ENCODE measurements around the gene ELL3.
"Not testable (repeated sequence)": the region's sequence is repeated elsewhere in the genome, so short reads cannot be mapped to it uniquely, and the experiment has no call there.

Gene ELL3

DNA sequence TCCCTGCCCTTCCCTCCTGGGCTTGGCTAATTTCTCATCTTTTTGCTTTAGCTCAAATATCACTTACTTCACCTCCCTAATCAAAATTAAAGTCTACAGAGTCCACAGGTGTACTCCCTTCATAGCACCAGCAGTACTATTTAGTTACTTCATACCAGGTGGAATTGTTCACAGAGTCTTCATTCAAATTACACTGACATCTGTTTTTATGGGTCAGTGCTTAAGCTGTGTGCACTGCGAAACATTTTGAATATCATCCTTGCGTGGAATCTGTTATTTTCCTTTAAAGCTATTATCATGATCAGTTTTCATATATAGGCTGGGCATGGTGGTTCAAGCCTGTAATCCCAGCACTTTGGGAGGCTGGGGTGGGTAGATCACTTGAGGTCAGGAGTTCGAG, 12.6 kb upstream of the ELL3 start:
- DNase-seq: peak; percentile 52

DNA sequence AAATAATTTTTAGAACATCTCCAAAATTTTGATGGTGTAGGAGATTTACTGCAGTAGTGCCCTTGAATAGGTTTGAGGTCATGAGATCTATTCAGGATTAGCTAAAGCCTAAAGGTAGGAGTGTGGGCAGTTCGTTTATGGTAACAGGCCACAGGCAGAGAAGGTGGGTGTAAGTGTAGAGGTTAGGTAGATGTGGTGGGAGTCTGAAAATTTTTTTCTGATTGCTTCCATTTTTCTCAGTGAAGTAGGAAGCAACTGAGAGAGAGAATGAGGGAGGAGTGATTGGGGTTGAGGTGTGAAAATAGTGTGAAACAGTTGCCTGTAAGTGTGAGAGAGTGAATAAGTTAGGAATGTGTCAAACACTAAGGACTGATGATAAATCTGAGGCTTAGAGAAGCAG, 2.2 kb upstream of the ELL3 start:
- no peak for DNase-seq

DNA sequence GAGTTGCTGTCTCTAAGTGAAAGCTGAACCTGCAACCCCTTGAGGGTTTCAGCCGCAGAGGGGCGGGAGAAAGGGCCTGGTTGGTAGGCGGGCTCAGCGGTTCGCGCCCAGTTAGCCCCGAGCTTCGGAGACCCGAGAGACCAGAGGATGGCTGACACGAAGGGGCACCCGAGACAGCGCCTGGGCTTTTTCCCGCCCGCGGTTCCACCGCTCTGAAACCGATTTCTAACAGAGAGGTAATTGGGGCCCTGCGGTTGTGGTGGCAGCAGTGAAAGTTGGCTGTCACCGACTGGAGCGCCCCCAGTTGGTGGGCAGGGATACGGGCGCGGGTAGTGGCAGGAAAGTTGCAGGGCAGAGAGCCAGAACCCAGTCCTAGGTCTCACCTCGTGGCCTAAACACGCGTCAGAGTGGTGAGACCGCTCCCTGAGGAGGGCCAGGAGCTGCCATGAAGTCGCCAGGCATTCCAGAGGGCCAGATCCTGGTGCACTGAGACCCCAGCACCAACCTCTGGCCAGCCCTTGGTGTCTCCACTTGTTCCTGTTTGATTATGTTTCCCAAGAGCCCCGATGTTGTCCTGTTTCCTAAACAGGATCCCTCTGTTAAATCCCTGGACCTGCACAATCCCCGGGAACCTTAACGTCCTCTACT, 625 bp upstream of the ELL3 start:
- peak; percentile 92 for DNase-seq

DNA sequence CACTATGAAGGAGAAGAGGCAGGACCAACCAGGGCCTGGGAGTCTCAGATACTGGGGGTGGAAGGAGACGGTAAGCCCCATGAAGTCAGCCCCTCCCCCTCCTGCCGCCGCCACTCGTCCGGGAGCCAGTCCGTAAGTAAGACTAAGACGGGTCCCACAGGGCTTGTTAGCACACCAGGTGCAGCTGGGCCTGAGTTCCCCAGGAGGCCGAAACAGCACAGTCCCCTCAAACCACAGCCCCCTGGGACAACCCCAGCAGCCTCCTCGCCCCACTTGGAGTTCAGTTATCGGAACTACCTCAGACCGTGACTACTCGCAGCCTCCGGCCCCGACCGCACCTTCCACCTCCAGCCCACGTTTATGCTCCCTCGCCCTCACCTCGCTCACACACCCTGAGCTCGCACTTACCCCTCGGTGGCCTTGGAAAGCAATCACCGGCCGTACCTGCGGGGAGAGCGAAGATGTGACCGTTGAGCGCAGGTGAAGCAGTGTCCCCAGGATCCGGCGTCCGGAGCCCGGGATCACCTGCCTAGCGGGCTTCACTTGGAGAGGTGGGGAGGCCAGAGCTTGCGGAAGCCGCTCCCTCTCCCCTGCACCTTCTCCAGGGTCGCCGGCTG, 557 bp downstream of the ELL3 start:
- peak; percentile 76 for DNase-seq

DNA sequence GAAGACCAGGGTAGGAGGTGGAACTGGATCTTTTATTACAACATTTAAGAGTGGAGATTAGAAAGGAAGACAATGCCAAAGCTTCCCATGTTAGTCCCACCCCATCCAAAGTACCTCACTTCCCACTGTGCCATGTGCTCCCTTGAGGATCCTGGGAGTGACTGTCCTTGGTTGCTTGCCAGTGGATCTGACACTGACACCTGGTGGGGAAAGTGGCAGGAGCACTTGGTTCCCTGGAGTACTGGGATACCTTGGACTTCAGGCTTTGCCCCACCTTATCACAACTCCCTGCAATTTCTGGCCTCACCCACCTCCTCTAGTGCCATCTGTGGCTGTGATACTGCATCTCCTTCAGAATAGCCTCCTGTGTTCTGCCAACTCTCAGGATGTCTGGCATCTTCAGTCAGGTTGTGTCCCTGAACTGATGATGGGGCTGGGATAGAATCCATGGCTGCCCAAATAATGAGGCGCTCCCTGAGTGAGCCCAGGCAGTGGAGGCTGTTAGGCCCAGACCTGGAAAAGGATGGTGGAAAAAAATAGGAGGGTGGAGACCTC, 1.3 kb downstream of the ELL3 start:
- peak; percentile 93 for DNase-seq

DNA sequence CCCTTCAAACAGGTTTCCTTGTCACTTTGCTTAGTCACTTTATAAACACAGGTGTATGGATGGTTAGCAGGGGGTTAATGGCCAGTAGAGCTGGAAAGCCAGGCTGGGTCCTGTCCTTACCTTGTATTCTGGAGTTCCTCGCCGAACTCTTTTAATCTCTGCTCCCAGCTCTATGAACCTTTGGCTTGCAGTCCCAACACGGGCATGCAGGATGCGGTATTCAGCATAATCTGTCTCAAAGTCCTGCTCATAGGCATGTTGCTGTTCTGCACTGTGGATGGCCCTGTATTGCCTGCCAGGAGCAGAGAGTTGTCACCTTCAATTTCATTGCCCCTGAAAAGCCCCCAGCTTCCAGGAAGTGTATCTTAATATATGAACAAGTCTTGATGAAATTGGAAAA, 2.7 kb downstream of the ELL3 start:
- no peak for DNase-seq

DNA sequence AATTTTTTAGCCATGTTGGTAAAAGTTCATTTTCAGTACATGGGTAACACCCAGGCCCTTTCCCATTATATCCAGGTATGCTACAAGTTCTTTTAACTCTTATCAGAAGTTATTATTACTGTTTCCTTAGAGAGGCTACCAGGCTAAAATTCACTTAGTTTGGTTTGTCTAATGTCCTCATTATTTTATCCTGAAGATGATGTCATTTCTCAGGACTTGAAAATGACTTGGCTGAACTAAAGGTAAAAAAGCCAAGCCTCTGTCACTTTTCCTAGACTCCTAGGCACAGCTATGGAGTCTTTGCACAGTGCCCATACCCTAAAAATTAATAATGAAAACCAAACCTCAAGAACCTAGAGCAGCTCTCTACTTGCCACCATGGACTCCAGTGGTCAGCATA, 4.1 kb downstream of the ELL3 start:
- no peak for DNase-seq

DNA sequence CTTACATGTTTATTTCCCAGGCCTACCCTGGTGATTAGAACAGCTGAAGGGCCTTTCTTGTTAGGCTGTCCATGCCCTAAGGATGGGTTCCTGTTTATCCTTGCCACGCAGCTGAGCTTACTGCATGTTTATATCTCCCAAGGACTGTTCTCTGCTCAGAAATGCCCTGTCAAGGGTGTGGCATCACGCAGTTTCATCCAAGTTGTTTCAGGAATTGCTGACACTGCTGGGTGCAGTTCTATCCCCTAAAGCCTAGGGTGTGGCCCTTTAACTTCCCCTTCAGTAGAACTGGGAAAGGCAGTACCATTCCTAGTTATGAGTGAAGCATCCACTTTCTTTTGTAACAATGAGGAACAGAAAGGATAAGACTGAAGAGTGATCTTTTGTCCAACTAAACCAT, 5.0 kb downstream of the ELL3 start:
- DNase-seq: no peak

DNA sequence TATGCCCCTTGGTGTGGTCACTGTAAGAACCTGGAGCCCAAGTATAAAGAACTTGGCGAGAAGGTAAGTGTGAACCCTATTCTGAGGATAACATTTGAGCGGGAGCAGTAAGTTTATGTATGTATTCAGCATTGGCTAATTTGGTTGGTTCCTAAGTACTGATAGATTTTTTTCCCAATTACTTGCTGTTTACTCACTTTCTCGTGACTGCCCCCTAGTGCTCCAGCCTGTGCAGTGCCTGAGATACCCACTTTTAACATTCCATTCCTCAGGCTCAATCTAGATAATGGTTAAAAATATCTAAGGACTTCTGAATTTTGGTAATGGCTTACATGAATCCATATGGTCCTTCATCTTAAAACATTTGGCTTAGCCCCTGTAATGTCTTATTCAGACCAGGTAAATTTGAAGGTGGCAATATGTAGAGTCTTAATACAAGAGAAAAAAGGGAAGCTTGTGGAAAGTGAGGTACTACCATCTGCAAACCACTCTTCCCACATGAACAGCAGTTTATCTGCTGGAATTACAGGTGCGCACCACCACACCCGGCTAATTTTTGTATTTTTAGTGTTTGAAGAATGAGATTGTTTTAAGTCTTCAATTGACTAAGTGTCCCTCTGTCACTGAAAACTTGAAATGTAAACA, 7.1 kb downstream of the ELL3 start:
- DNase-seq: peak; percentile 65

DNA sequence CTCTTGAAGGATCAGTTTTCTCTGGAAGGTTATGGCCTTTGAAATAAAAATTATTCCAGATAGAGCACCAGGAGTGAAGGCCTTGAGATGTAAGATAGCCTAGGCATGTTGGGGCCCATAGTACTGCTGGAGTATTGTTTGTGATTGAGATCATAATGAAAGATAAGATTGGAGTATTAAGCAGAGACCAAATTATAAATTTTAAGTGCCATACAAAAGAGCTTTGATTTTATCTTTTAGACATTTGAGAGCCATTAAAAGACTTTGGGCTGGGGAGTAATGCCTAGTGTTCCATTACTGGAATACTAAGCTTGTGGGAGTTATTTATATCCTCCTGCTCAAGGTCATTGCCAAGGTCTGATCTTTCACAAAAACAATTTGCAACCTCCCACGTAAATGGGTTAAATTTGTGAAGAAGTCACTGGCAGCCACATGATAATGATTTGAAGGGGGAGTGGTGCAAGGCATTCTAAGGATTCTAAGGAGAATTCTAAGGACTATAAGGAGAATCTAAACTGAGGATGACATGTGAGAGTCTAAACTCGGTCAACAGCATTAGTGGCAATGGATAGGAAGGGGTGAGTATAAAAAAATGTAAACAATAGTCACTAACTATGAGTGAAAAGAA, 12.8 kb downstream of the ELL3 start:
- DNase-seq: no peak

DNA sequence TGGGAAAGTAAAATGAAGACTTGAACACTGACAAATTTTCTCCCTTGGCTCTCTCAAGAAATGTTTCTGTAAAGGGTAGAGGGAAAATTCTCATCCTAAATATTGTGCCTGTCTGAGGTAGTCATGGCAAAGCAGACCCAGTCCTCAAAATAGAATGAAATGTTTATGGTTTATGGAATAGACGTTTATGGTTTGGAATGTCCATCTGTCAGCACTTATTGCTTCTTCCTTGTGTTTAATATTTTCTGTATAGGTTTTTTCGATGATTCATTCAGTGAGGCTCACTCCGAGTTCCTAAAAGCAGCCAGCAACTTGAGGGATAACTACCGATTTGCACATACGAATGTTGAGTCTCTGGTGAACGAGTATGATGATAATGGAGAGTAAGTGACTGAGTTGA, 13.9 kb downstream of the ELL3 start:
- DNase-seq: no peak

DNA sequence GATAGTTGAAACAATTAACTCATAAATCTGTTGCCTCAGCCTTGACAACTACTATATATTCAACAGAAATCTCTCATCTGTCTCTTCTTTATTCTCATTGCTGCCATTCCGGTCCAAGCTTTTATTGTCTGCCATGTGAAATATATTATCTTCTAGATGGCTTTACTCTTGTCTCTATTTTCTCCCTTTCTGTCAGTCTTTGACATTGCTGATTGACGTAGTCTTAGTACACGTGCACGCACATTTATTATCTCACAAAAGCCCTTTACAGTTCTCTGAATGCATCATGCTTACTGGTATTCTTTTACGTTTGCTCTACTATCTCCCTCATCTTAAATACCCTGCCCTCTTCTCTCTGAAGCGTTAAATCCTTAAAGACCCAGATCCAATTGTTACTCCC, 24.9 kb downstream of the ELL3 start:
- no peak for DNase-seq

DNA sequence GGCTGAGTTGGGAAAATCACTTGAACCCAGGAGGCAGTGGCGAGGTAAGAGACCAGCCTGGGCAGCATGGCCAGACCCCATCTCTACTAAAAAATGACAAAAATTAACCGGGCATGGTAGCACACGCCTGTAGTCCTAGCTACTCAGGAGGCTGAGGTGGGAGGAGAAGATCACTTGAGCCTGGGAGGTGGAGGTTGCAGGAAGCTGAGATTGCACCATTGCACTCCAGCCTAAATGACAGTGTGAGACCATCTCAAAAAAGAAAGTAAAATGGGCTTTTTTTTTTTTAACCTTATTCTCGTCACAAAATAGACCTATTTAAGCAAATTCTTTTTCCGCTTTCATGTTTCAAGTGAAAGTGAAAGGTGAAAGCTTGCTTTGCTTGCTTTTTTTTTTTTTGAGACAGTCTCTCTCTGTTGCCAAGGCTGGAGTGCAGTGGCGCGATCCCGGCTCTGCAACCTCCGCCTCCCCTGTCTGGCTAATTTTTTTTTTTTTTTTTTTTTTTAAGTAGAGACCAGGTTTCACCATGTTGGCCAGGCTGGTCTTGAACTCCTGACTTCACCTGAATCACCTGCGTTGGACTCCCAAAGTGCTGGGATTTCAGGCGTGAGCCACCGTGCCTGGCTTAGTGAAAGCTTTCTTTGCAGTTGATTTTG, 26.9 kb downstream of the ELL3 start:
- no peak for DNase-seq

DNA sequence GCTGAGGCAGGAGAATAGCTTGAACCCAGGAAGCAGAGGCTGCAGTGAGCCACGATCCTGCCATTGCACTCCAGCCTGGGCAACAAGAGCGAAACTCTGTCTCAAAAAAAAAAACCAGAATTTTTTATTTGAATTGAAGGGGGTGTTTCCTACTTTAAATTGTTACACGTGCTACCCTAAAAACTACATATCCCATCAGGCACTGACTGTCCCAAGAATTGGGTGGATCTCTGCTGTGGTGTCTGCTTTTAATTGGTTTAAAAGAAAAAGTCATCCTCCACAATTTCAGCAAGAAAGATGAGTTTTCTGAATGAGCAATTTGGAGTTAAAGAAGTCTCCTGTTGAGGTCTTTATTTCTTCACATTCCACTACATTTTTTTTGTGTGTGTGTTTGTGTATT, 28.4 kb downstream of the ELL3 start:
- DNase-seq: no peak

DNA sequence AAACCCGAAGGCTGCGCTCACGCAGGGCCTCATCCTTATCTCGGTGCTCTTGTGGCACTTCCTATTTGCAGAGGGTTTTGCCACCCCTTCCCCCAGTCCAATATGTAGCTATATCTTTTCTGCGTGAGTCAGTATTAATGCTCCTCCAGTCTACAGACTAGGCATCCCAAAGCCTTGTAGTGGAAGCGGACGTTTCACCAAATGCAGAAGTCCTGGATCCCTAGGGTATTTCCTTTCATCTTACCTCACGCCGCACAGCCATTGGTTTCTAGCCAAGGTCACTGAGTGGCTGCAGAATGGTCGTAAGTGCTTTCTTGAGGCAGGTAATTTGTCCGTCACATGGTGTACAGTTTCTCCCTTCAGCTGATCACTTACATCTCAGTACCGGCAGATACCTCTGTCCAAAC, 29.9 kb downstream of the ELL3 start:
- DNase-seq: peak; percentile 36

DNA sequence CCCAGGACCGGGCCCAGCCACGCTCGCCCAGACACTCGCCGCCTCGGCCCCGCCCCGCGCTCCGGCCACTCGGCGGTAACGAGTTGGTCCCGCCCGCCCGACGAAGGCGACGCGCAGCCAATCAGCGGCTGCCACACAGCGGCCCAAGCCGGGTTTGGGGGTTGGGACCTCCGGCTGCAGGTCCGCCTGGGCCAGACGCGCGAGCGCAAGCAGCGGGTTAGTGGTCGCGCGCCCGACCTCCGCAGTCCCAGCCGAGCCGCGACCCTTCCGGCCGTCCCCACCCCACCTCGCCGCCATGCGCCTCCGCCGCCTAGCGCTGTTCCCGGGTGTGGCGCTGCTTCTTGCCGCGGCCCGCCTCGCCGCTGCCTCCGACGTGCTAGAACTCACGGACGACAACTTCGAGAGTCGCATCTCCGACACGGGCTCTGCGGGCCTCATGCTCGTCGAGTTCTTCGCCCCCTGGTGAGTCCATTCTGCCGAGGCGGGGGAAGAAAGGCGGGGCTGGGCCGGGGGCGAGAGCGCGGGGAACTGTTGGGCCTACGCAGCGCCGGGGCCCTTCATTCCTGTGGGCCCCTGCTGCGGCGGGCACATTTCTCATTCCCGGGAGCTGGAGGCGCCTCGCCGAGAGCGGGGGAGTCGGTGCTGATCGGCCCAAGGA, 30.4 kb downstream of the ELL3 start, which contains the start of gene PDIA3:
TSS of gene PDIA3 (plus strand) at position 194 of the 658 bp plus-strand sequence. CDS start at position 296, 102 bp downstream.
- DNase-seq: peak; percentile 76

DNA sequence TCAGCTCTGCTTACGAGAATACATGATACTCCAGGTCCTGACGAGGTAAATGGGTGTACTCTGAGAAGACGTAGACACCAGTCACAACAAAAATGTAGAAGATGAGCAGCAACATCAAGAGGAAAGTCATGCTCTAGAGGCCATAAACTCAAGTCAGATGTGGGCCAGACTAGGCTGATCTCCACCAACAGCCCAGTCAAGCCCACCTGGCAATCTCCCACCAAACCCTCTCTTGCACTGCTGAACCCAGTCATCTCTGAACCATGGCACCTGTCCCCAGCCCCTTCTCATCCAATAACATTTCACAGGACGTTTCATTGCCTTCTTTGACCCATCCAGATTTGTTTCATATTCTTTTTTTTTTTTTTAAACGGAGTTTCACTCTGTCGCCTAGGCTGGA, 41.4 kb downstream of the ELL3 start:
- no peak for DNase-seq

DNA sequence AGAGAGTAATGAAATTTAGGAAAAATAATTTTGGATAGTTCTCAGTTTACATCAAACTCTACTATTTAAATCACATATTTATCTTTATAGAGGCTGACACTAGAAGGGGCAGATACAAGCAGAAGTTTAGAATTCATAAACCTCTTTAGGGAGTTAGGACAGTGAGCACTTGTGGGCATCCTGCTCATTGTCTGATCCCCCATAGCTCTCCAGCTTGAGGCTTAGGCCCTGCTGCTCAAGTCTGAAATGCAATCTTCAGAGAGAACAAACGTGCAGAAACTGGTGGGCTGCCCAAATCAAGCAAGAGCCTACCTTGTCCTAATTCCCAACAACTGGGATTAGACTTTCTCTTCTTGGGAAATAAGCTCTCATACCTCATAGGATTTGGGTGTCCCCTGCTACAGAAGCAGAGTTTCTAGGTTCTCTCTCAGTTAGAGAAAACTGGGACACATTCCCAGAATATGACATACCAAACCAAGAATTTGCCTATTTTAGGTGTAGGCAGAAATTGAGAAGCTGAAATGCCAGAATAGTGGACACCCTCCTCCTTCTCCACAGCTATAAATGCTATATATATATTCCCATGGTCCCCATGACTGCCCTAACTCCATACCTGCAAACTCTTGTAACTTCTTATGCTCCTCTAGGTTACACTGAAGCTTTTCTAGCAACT, 48.6 kb downstream of the ELL3 start:
- not testable (repeated sequence) for DNase-seq

DNA sequence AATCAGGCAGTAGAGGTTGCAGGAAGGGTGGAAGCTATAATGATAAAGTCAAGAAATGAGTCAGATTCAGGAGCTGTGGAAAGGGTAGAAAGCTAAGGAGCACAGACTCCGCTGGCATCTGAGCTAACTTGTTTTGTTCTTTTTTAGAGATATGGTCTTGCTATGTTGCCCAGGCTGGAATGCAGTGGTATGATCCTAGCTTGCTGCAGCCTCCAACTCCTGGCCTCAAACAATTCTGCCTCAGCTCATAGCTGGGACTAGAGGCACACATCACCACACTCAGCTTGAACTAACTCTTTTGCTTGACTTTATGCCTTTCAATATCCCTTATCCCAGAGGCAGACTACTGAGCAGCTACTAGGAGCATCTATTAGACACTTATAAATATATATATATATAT, 50.5 kb downstream of the ELL3 start:
- not testable (repeated sequence) for DNase-seq

DNA sequence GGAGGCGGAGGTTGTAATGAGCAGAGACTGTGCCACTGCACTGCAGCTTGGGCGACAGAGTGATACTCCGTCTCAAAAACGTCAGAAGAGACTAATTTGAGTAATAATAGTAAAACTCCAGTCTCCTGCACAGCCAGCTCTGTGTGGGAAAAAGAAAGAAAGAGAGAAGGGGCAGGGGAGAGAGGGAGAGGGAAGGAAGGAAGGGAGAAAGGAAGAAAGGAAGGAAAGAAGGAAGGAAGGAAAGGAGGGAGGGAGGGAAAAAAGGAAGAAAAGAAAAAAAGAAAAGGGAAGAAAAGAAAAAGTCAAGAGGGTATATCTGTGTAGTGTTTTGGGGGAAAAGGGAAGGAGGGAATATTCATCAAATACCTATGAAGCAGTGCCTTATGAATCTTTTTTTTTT, 53.6 kb downstream of the ELL3 start:
- DNase-seq: no peak
